H1 (cell line): ENCODE data around the gene TMEM108. TPM values are rescaled to one million over a fixed set of nuclear protein-coding genes. Genes with fewer than 3 reads are reported as not detected.

Source experiments
- CTCF ChIA-PET: fragments of 300-600 bp; sonication (Branson Sonifier 250); formaldehyde crosslinking; loops from one replicate; lab custom pipeline; 2021; ENCODE audit not compliant: partially characterized antibody; lab: Charles Lee
- POLR2A ChIA-PET: fragments of 300-600 bp; sonication (Branson Sonifier 250); formaldehyde crosslinking; loops from one replicate; lab custom pipeline; 2021; ENCODE audit warnings: inconsistent platforms; ENCODE audit not compliant: partially characterized antibody; lab: Charles Lee
- DNase-seq, 2 experiments: peaks; one replicate each; pipeline versions ENCODE4 v3.0.0 to v3.0.0-alpha.2; 2010 to 2022; ENCODE audit warnings: low spot score in 2 of 2, low read depth in 1 of 2, mixed read lengths in 1 of 2
- FAIRE-seq: peaks from 2 replicates; lab custom pipeline; 2011; peaks lifted over from hg19 to GRCh38; lab: Jason Lieb, UNC
- H2AFZ ChIP-seq: 2 replicates; pipeline ENCODE4 v1.8.1; 2012; ENCODE audit warnings: low read length, inconsistent platforms
- H2AK5ac ChIP-seq: 2 replicates; pipeline ENCODE4 v1.6.1; 2013; ENCODE audit warnings: low read depth, low read length
- H2BK120ac ChIP-seq: replicated peaks from 2 replicates; pipeline ENCODE3; 2013; ENCODE audit warnings: low read depth, low read length, inconsistent platforms
- H2BK12ac ChIP-seq: 2 replicates; pipeline ENCODE4 v1.6.1; 2013; ENCODE audit warnings: low read depth, low read length
- H2BK15ac ChIP-seq: 2 replicates; pipeline ENCODE4 v1.6.1; 2013; ENCODE audit warnings: low read length
- H2BK20ac ChIP-seq: 2 replicates; pipeline ENCODE4 v1.6.1; 2013; ENCODE audit warnings: low read length
- H2BK5ac ChIP-seq: 2 replicates; pipeline ENCODE4 v1.6.1; 2013; ENCODE audit warnings: low read depth, low read length
- H3K14ac ChIP-seq: 2 replicates; pipeline ENCODE4 v1.6.1; 2013; ENCODE audit warnings: inconsistent platforms; ENCODE audit not compliant: insufficient read length
- H3K18ac ChIP-seq: 2 replicates; pipeline ENCODE4 v1.6.1; 2013; ENCODE audit warnings: low read length; ENCODE audit errors: extremely low read depth
- H3K23ac ChIP-seq: 2 replicates; pipeline ENCODE4 v1.6.1; 2013; ENCODE audit warnings: inconsistent platforms; ENCODE audit not compliant: insufficient read length
- H3K23me2 ChIP-seq: 2 replicates; pipeline ENCODE4 v1.6.1; 2013; ENCODE audit warnings: low read depth, low read length
- H3K27ac ChIP-seq: 2 replicates; pipeline ENCODE4 v1.6.1; 2011; ENCODE audit warnings: low read depth, low read length, inconsistent platforms
- H3K27me3 ChIP-seq, 4 experiments: replicated peaks in 1 of 4; 1 replicate in 1 of 4; 2 replicates in 3 of 4; pipeline versions ENCODE4 v1.6.1 to v1.8.1; 2011 to 2013; ENCODE audit warnings: low read length in 3 of 4, mild to moderate bottlenecking in 3 of 4, inconsistent platforms in 2 of 4, mixed read lengths in 2 of 4, moderate library complexity in 1 of 4; ENCODE audit not compliant: control insufficient read depth in 3 of 4, insufficient read depth in 3 of 4; ENCODE audit errors: extremely low read depth in 1 of 4
- H3K36me3 ChIP-seq, 4 experiments: 2 replicates each; pipeline versions ENCODE4 v1.6.1 to v1.8.1; 2011 to 2013; ENCODE audit warnings: mild to moderate bottlenecking in 4 of 4, low read length in 3 of 4, moderate library complexity in 2 of 4, control low read depth in 1 of 4, inconsistent platforms in 1 of 4; ENCODE audit not compliant: insufficient read depth in 4 of 4, control insufficient read depth in 2 of 4
- H3K4ac ChIP-seq: replicated peaks from 2 replicates; pipeline ENCODE3; 2013; ENCODE audit warnings: low read length, low read depth, mixed read lengths, inconsistent platforms; ENCODE audit not compliant: insufficient read length
- H3K4me1 ChIP-seq, 4 experiments: replicated peaks in 1 of 4; 1 replicate in 1 of 4; 2 replicates in 3 of 4; pipeline versions ENCODE4 v1.6.1 to v1.8.1; 2011 to 2013; ENCODE audit warnings: low read length in 3 of 4, inconsistent platforms in 2 of 4, mixed read lengths in 1 of 4; ENCODE audit not compliant: insufficient read depth in 4 of 4, control insufficient read depth in 3 of 4
- H3K4me2 ChIP-seq, 2 experiments: 2 replicates each; pipeline versions ENCODE4 v1.6.1 to v1.8.1; 2011 to 2013; ENCODE audit warnings: low read depth in 2 of 2, low read length in 2 of 2, control low read depth in 1 of 2, inconsistent platforms in 1 of 2, mild to moderate bottlenecking in 1 of 2; ENCODE audit not compliant: insufficient read depth in 1 of 2
- H3K4me3 ChIP-seq, 4 experiments: fragments of 200-600, 300-600 bp in 1 of 4; sonication (generic), shearing (Covaris generic), sonication (Bioruptor Twin) in 1 of 4; 2 replicates each; pipeline versions ENCODE4 v1.5.1 to v1.8.1; 2011 to 2016; ENCODE audit warnings: low read length in 4 of 4, low read depth in 3 of 4, control low read depth in 2 of 4, inconsistent platforms in 2 of 4, mild to moderate bottlenecking in 2 of 4, mixed read lengths in 1 of 4, moderate library complexity in 1 of 4; ENCODE audit not compliant: insufficient read depth in 2 of 4; ENCODE audit errors: extremely low read depth in 1 of 4
- H3K56ac ChIP-seq: replicated peaks from 2 replicates; pipeline ENCODE3; 2013; ENCODE audit warnings: low read depth, mild to moderate bottlenecking, mixed read lengths, low read length, inconsistent platforms; ENCODE audit not compliant: insufficient read length
- H3K79me1 ChIP-seq: 2 replicates; pipeline ENCODE4 v1.6.1; 2013; ENCODE audit warnings: low read depth, low read length, control low read depth
- H3K79me2 ChIP-seq, 2 experiments: 2 replicates each; pipeline versions ENCODE4 v1.6.1 to v1.8.1; 2012 to 2013; ENCODE audit warnings: low read length in 2 of 2, mild to moderate bottlenecking in 2 of 2, inconsistent platforms in 1 of 2; ENCODE audit not compliant: insufficient read depth in 2 of 2, control insufficient read depth in 1 of 2
- H3K9ac ChIP-seq, 4 experiments: replicated peaks in 1 of 4; 1 replicate in 1 of 4; 2 replicates in 3 of 4; pipeline versions ENCODE4 v1.6.1 to v1.8.1; 2011 to 2013; ENCODE audit warnings: low read depth in 3 of 4, low read length in 3 of 4, control low read depth in 2 of 4, mild to moderate bottlenecking in 2 of 4, moderate library complexity in 2 of 4, inconsistent platforms in 1 of 4; ENCODE audit errors: extremely low read depth in 1 of 4
- H3K9me3 ChIP-seq, 2 experiments: 2 replicates each; pipeline versions ENCODE4 v1.6.1 to v1.8.1; 2012 to 2013; ENCODE audit warnings: mild to moderate bottlenecking in 2 of 2, moderate library complexity in 2 of 2, control low read depth in 1 of 2, inconsistent platforms in 1 of 2, low read depth in 1 of 2, low read length in 1 of 2, mixed read lengths in 1 of 2; ENCODE audit not compliant: insufficient read depth in 2 of 2
- H4K20me1 ChIP-seq, 2 experiments: replicated peaks in 1 of 2; 2 replicates each; pipeline versions ENCODE3 to v1.8.1; 2011 to 2013; ENCODE audit warnings: inconsistent platforms in 2 of 2, low read length in 2 of 2, mild to moderate bottlenecking in 1 of 2; ENCODE audit not compliant: insufficient read depth in 2 of 2, control insufficient read depth in 1 of 2
- H4K5ac ChIP-seq: 2 replicates; pipeline ENCODE4 v1.6.1; 2013; ENCODE audit warnings: low read length, low read depth, mixed read lengths, inconsistent platforms; ENCODE audit not compliant: insufficient read length
- H4K8ac ChIP-seq: 2 replicates; pipeline ENCODE4 v1.8.0; 2013; ENCODE audit warnings: mild to moderate bottlenecking, moderate library complexity, low read length, inconsistent platforms; ENCODE audit not compliant: insufficient read depth; ENCODE audit errors: extremely low read depth
- H4K91ac ChIP-seq: replicated peaks from 2 replicates; pipeline ENCODE3; 2013; ENCODE audit warnings: low read length, mixed read lengths, inconsistent platforms; ENCODE audit not compliant: insufficient read length
- ASH2L ChIP-seq: fragments of 200-600, 300-600 bp; sonication (generic); IDR thresholded peaks from one replicate; pipeline ENCODE4 v1.7.1; 2017; ENCODE audit warnings: low read length
- BRCA1 ChIP-seq: IDR thresholded peaks from 2 replicates; pipeline ENCODE4 v1.6.1; 2012; ENCODE audit warnings: low read depth, low read length, improper control_type of control experiment
- CEBPB ChIP-seq: IDR thresholded peaks from 2 replicates; pipeline ENCODE4 v1.6.1; 2012; ENCODE audit warnings: low read depth, low read length
- CHD2 ChIP-seq: IDR thresholded peaks from 2 replicates; pipeline ENCODE4 v1.6.1; 2012; ENCODE audit warnings: low read length, improper control_type of control experiment
- JUND ChIP-seq: IDR thresholded peaks from 2 replicates; pipeline ENCODE4 v1.6.1; 2011; ENCODE audit warnings: mild to moderate bottlenecking, improper control_type of control experiment, low read length
- MAFK ChIP-seq: IDR thresholded peaks from 2 replicates; pipeline ENCODE4 v1.6.1; 2012; ENCODE audit warnings: low read depth, mild to moderate bottlenecking, improper control_type of control experiment, low read length
- POLR2AphosphoS5 ChIP-seq: IDR thresholded peaks from 2 replicates; pipeline ENCODE4 v1.6.1; 2011; ENCODE audit warnings: low read depth, low read length
- RAD21 ChIP-seq, 2 experiments: IDR thresholded peaks in 1 of 2; conservative IDR thresholded peaks in 1 of 2; 2 replicates each; pipeline ENCODE4 v1.6.1; 2011; ENCODE audit warnings: low read depth in 2 of 2, low read length in 2 of 2, improper control_type of control experiment in 1 of 2, inconsistent platforms in 1 of 2, mild to moderate bottlenecking in 1 of 2, moderate library complexity in 1 of 2
- RBBP5 ChIP-seq: IDR thresholded peaks from 2 replicates; pipeline ENCODE4 v1.7.1; 2012; ENCODE audit warnings: low read depth, mild to moderate bottlenecking, inconsistent platforms, low read length, moderate library complexity, borderline replicate concordance
- RXRA ChIP-seq: IDR thresholded peaks from 2 replicates; pipeline ENCODE4 v1.6.1; 2011; ENCODE audit warnings: low read depth, mild to moderate bottlenecking, low read length, moderate library complexity; ENCODE audit not compliant: insufficient read depth
- SP1 ChIP-seq: IDR thresholded peaks from 2 replicates; pipeline ENCODE4 v1.6.1; 2011; ENCODE audit warnings: low read depth, low read length
- SRF ChIP-seq: IDR thresholded peaks from 2 replicates; pipeline ENCODE4 v1.6.1; 2011; ENCODE audit warnings: mild to moderate bottlenecking, low read depth, low read length, moderate library complexity
- SUZ12 ChIP-seq: fragments of 200-600 bp; sonication (generic); IDR thresholded peaks from 2 replicates; pipeline ENCODE4 v1.6.1; 2012; ENCODE audit warnings: mild to moderate bottlenecking, inconsistent platforms, low read length, moderate library complexity, mixed read lengths
- WGBS, 2 experiments: shearing (Covaris generic) in 1 of 2; methylation state at CpG; one replicate each; pipeline versions ENCODE4 v1.1.6 to v1.1.7; 2013 to 2015; ENCODE audit warnings: low lambda C conversion rate in 2 of 2, mixed read lengths in 2 of 2, inconsistent platforms in 1 of 2, low coverage in 1 of 2, missing lambda C conversion rate in 1 of 2; ENCODE audit not compliant: insufficient replicate concordance in 2 of 2, insufficient coverage in 1 of 2, insufficient read length in 1 of 2; ENCODE audit errors: extremely low coverage in 1 of 2, missing lambda C conversion rate in 1 of 2; 5-methylcytosine and 5-hydroxymethylcytosine counted together
- polyA plus RNA-seq, 7 experiments: library from polyadenylated mRNA; depleted of rRNA in 3 of 7; stranded (reverse) in 5 of 7; unstranded in 2 of 7; fragments of >200 nt in 5 of 7; fragments of 200-250 nt in 2 of 7; gene quantifications; 1 replicate in 5 of 7; 2 replicates in 1 of 7; 4 replicates in 1 of 7; pipeline versions ENCODE4 v1.2.1 to v1.2.3, GENCODE V29; 2011 to 2013; ENCODE audit warnings: missing spikeins in 2 of 7, mixed read lengths in 2 of 7
- total RNA-seq: library from RNA; stranded (reverse); fragmentation: NEBNext Ultra II Directional; extraction: Animal tissue kit (Norgen Biotek cat#: 25700); gene quantifications from 2 replicates; pipeline ENCODE4 v1.2.1, GENCODE V29; 2021

TMEM108 gene
- total and polyA plus RNA-seq, 2 of the 8 experiments (the other 6 are each of a cell fraction or from before 2014, with no cell fraction given), result 14.3 to 16.2 TPM

GRCh38 chr3:133367403-133367802 lies 329.2 kb downstream of the TMEM108 start:
- Histone ChIP-seq H3K79me2 (no peaks in the 10 kb centered on the region), H3K14ac (no peak overlapping the region), H2BK120ac (no peak overlapping the region), H3K9me3 (no peaks in the 10 kb centered on the region), H3K27ac (no peak overlapping the region), H4K91ac (no peak overlapping the region), H3K79me1 (no peaks in the 10 kb centered on the region), H3K23ac (no peak overlapping the region), H2AFZ (no peak overlapping the region), H2BK20ac (no peak overlapping the region), H3K18ac (no peak overlapping the region), H3K4ac (no peak overlapping the region), H3K23me2 (no peaks in the 10 kb centered on the region), H3K27me3 (peaks cover 0 to 1% (median 0%) of the 10 kb centered on the region in 4 experiments; a peak in 1 of 7 replicates), H2BK15ac (no peak overlapping the region), H3K36me3 (no peaks in the 10 kb centered on the region; a peak in 1 of 8 replicates), H3K56ac (no peak overlapping the region), H4K20me1 (no peaks in the 10 kb centered on the region), H2BK12ac (no peak overlapping the region), H3K4me3 (no peak overlapping the region), H3K9ac (no peak overlapping the region), H4K8ac (no peak overlapping the region), H4K5ac (no peak overlapping the region), H3K4me2 (no peak overlapping the region), H2AK5ac (no peak overlapping the region), H2BK5ac (no peak overlapping the region), H3K4me1 (peaks cover 0 to 3% (median 2%) of the 10 kb centered on the region in 4 experiments; a peak in 2 of 7 replicates)
- CTCF ChIA-PET, result interaction anchor here (0.7 to 18.0 kb wide), 5 partner anchors 11 to 524 kb away, joined by 3 to 189 read pairs (median 4); no protein-coding TSS in a partner anchor
- WGBS, 2 experiments, result 92% methylated on average over 3 of the region's 3 CpGs; no CpG with 5 or more reads in 1 of the 2 experiments
- no peak for FAIRE-seq
- no peak for DNase-seq
- POLR2A ChIA-PET, result no interaction called here
- TF ChIP-seq SUZ12 (no peak), RXRA (no peak), ASH2L (no peak), RBBP5 (no peak), MAFK (no peak), SP1 (no peak), CHD2 (no peak), CEBPB (no peak), SRF (no peak), BRCA1 (no peak), RAD21 (IDR thresholded peaks at IDR 0.05 in 1 of 2, conservative IDR thresholded peaks at IDR 0.05 in 1 of 2; ENCODE audit: low read depth in 2 of 2, low read length in 2 of 2) (no peak), POLR2AphosphoS5 (no peak), JUND (no peak)
